Activated CD4-positive, alpha-beta T cell treated with anti-CD3 and anti-CD28 coated beads, Interleukin-2, amount 50 U/mL, for 48 hours (primary cell): ENCODE data around the gene STX11.
"Not testable (repeated sequence)": the region's sequence is repeated elsewhere in the genome, so short reads cannot be mapped to it uniquely, and the experiment has no call there.

ENCODE experiments used
- DNase-seq, 2 experiments: peaks; one replicate each; pipeline ENCODE4 v3.0.0-alpha.2; 2020

The STX11 gene

DNA sequence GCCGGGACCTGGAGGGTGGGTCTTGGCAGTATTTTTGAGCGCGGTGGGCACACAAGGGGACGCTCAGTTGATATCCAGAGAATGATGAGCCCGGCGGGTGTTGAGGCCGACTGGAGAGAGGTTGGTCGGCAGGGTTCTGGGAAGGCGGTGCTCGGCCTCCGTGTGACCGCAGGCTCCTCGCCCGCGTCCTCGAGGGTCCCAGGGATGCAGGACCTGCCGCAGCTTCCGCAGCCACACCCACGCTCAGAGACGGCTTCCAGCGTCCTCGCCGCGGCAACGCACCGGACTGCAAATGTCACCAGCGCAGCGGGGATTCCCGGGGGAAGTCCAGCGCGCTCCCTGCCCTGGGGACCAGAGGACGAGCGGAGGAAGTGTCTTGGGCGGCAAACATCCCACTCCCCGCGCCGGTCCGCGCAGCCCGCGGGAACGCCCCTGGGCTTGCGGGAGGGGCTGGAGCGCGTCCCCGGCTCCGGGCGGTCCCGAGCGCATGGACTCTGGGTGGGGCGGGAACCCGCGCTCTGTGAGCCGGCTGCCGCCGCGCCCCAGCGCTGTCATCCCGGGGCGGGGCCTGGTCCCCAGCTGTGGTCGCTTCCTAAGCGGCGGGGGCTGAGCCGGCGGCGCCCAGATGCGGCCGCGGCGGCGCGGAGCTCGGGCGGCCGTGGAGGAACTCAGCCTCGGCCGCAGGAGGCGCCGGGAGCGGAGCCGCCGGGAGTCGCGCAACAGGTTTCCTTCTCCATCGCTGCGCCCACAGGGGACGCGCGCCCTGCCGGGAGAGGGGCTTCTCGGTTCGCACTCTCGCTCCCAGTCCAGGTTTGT is at the start of gene STX11:
Gene STX11, plus strand, starts transcription at position 624 of the 816 bp plus-strand sequence. CDS start 36,111 bp downstream, outside the sequence.
- peak; percentile 85 to 90 for DNase-seq

DNA sequence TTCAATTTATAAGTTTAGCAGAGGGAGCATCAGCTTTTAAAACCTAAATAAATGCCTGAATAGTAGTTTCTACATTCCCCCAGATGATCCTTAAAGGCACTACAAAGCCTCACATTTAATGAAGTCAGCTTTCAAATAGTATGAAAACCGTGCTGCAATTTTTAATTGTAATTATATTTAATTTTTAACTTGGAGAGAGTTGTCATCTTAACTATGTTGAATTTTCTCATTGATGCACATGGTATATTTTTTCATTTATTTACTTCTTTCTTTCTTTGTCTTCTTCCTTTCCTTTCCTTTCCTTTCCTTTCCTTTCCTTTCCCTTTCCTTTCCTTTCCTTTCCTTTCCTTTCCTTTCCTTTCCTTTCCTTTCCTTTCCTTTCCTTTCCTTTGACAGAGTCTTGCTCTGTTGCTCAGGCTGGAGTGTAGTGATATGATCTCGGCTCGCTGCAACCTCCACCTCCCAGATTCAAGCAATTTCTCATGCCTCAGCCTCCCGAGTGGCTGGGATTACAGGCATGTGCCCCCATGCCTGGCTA is 47.2 kb upstream of the STX11 start:
- no peak for DNase-seq

DNA sequence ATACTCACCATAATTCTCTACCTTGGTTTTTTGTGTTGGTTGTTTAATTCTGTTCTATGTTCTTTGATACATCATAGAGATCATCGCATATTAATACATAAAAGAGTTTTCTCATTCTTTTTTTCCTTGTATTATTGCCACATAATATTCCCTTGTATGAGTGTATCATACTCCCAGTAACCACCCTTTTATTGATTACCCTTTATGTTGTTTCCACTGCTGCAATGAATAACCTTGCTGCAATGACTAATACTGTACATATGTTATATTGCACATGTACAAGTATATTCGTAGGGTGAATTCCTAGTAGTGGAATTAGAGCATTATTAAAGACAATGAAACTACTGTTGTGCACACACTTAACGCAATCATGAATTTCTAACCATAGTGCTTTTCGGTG is 45.8 kb upstream of the STX11 start:
- no peak for DNase-seq

DNA sequence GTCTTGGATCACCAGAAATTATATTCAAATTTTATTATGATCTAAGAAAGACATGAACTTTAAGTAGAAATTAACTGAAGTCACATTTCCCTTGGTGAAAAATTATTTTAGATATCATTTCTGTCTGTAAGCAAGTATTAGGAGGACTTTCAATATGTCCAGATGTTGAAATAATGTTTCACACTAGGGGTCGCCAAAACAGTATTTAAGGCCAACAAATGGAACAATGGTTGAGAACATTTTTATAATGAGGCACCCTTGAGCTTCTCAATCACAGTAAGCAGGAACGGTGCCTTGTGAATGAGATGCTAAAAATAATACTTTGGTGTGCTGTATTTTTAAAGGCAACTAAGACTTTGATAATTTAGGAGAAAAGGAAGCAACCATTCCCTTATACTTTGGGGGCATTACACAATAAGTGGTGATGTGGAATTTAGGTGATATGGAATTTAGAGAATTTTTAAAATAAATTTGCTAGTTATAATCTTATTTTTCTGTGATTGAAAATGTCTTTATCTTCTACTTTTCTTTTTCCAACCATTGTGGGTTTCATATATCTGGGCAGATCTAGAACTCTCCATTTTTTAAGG is 45.3 kb upstream of the STX11 start:
- no peak for DNase-seq

DNA sequence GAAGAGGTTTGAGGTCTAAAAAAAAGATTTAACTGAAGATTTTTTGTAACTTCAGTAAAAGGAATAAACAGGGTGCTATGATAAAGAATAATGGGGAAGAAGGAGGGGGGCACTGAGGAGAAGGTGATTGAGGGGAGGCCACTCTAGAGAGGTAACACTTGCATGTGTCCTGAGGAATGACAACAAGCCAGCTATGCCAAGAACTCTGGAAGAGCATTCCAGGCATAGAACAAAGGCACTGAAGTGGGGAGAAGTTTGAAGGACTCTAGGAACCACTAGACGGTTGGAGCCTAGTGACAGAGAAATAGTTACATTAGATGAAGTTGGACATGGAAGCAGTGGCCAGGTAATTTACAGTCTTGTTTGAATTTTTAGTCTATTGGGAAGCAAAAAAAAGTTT is 44.1 kb upstream of the STX11 start:
- DNase-seq: no peak

DNA sequence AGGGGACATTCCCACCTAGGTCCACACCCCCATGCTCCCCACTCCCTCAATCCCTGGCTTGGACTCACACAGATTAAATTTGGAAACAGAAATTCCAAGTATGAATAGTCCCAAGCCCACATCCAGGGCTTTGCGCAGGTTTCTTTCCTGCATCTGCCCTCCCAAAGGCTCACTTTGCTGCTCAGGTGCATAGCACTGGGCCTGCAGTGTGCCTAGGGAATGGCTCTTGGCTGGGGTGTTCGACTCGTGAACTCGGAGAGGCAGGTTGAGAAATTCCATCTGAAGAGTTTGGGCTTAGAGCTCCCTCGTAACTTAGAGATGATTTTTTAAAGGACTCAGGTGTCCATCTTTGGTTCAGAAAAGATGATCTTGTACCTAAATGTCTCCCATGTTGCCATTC is 40.1 kb upstream of the STX11 start:
- DNase-seq: no peak

DNA sequence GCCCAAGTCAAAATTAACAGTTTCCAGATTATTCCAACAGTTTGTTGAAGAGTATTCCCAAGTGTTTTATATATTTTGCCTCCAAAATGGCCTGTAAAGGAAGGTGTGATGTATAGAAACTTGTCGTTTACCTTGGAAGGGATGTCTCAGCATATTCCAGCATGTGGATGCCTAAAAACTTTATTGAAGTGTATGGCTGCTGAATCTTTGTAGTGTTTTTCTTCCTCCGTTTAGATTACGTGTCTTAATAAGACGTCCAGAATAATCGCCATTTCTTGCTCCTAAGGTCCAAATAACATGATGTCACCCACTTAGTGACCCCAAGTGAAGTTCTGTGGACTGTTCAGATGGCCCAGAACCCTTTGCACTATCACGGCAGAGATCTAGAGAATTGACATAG is 37.0 kb upstream of the STX11 start:
- no peak for DNase-seq

DNA sequence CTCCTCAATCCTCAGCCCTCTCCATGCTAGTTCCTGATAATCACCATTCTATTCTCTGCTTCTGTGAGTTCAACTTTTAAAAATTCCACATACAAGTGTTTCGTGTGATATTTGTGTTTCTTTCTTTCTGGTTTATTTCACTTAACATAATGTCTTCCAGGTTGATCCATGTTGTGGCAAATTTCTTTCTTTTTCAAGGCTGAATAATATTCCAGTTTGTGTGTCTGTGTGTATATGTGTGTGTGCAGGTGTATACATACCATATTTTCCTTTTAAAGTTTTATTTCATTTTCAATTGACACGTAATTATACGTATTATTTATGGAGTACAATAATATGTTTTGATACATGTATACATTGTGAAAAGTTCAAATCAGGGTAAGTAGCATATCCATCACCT is 35.1 kb upstream of the STX11 start:
- DNase-seq: no peak

DNA sequence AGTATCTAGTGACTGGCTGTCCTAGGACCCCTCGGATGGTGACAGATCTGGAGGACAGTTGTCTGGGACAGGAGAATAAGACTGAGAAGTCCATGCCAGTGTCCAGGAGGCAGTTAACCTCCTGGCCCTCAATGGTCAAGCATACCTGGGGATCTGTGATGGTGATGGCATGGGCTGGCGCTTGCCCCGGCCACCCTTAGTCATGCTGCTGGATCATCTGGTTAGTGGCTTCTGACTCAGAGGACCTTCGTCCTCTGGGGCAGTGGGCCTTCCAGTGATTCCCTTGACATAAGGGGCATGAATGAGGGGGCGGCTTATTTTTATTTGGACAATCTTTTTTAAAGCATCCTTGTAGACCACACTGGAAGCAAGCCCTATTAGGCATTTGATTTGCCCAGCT is 30.9 kb upstream of the STX11 start:
- no peak for DNase-seq

DNA sequence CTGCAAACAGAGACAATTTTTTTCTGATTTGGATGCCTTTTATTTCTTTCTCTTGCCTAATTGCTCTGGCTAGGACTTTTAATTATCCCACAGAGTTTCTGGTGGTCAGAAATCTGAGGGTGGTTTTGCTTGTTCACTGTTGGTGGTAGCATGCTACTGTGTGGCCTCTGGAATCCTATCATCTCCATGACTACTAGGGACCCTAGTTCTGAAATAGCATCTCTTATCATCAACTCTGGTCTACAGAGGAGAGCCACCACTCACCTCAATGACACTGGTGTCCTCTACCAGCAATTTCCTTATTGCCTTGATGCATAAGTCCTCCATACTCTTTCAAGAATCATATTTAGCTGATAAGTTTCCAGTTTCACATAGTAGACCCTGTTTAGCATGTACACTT is 27.5 kb upstream of the STX11 start:
- no peak for DNase-seq

DNA sequence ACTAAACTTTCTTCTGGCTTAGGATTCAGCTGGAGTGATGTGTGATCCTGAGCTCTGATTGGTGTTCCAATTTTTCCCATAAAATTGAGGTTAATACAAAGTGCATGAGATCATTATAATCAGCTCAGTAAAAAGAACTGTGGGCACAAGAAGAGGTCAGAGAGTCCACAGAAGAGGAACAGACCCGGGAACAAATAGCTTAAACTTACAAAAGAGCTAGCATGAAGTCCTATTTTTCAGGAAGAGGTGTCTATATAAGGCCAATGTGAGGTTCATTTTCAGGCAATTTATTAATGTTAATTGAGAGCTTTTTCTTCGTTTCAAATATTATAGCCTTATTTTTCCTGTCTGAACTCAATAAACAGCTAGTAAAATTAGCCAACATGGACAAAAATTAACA is 26.9 kb upstream of the STX11 start:
- no peak for DNase-seq

DNA sequence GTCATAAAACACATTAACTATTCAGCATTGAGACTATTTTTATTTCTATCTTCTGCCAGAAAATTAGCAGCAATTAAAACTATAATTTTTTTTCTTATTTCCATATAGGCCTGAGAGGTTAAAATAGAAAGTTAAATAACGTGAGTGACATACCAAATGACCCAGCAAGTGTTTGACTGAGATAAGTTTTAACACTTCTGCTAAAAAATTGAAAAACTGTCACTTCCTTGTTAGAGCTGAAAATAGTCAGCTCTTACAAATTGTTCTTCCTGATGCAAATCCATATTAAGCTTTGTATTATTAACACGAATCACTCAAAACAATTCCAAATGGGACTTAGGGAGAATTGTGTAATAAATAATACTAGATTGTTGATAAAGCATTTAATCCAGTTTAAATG is 26.5 kb upstream of the STX11 start:
- no peak for DNase-seq

DNA sequence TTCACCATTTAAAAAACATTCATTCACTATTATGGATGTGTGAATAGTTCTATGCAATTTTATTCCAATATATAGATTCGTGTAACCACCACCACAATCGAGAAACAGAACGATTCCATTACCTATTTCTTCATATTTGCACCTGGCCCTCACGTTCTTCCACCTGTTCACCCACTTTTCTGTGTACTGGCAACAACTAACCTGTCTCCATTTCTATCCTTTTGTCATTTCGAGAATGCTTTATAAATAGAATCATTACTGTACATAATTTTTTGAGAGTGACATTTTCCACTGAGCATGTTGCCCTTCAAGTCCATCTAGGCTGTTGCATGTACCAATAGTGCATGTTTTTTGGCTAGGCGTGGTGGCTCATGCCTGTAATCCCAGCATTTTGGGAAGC is 23.2 kb upstream of the STX11 start:
- no peak for DNase-seq

DNA sequence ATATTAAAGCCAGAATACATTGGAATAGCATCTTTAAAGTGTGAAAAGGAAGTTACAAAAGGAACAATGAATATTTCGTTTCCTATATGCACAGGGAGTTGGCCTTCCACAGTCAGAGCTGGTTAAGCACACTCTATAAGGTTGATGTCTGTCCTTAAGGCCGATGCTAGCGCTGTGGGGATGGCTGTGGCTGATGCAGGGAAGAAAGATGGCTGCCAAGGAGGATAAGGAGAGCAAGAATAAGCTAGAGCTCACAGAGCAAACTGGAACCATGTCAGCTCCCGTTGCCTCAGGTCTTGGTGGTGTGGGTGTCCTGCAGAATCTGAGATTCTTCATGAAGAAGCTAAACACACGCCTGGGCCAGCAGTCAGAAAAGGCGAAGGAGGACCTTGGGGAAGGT is 20.8 kb upstream of the STX11 start:
- no peak for DNase-seq

DNA sequence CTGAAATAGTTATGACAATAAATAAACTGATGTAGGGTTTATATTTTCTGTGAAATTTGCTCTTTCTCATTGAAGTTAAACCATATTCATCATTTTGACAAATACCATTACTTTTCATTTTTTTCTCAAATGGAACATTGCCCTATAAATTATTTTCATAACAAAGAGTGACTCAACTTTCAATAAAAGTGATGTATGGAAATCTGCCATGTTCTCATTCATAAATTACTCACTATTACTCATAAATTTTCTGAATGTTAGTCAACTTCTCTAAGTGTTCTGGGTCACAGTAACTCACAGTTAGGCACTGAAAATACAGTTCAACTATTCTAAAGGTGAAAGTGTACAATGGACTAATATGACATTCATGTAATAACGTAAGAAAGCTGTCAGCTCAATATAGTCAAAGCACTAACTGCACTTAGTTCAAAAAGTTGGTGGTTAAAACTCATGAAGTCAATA is 19.0 kb upstream of the STX11 start:
- DNase-seq: no peak

DNA sequence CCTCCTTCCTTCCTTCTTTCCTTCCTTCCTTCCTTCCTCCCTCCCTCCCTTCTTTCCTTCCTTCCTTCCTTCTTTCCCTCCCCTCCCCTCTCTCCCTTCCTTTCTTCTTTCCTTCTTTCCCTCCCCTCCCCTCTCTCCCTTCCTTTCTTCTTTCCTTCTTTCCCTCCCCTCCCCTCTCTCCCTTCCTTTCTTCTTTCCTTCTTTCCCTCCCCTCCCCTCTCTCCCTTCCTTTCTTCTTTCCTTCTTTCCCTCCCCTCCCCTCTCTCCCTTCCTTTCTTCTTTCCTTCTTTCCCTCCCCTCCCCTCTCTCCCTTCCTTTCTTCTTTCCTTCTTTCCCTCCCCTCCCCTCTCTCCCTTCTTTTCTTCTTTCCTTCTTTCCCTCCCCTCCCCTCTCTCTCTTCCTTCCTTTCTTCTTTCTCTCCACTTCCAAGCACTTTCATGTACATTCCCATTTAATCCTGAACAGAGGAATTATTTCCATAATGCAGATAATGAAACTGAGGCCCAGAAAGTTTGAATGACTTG is 18.1 kb upstream of the STX11 start:
- DNase-seq: not testable (repeated sequence)

DNA sequence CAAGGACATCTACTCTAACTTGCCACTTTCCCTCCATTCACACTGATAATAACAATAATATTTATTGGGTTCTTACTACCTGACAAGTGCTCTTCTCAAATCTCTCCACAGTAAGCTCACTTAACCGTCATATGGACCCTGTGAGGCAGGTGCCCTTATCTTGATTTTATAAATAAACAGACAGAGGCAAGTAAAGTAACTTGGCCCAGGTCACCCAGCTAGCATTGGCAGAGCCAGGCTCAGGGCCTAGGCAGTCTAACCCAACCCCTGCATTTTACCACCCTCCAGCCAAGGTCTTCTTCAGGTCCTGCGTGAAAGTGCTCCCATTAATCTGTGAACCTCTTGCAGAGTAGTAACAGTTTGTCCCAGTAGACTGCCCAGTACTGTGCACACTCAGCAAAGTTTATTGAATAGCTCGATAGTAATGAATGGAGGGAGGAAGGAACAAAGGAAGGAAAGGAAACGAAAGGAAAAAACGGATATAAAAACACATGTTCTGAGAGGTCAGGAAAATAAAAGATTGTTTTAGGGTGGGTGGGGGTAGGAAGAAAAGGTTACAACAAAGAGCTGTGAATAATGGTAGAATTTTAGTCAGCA is 17.0 kb upstream of the STX11 start:
- DNase-seq: no peak

DNA sequence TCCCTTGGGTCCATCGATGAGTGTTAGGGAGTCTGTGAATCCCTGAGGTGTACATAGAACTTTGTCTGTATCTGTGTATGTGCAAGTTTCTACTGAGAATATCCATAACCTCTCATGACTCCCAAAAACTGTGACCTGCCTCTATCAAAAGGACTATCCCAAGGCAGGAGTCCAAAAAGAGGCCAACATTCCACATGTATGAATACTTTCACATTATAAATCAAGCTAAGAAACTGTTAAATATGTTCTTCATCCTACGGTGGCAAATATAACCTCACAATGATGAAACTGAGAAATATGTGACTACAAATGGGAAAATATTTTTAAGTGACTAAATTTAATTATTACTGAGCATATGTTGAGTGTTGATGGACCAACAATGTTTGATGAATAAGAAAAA is 16.1 kb upstream of the STX11 start:
- no peak for DNase-seq

DNA sequence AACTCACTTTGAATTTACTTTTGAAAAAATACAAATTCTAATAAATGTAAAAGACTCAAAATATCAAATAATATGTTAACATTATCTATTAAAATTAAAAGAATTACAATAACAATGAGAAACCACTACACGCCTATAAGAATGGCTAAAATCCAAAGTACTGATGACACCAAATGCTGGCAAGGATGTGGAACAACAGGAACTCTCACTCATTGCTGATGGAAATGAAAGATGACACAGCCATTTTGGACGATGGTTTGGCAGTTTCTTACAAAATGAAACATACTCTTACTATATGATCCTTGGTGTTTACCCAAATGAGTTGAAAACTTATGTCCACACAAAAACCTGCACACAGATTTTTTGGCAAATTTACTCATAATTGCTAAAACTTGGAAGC is 15.6 kb upstream of the STX11 start:
- no peak for DNase-seq

DNA sequence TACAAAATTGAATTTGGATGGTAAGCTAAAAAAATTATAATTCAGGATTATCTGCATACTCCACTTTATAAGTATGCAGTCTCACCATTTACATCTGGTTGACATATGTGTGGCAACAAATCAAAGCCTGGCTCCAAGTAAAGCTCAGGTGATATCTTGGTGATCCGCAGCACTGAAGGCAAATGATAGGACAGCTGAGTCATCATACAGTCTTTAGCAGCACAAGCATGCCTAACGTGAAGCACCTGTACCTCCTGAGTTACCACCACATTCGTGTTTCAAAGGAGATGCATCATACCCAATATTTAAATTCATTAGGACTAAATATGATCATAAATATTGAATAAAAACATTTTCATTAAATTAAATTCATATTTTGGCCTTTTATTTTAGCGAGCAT is 11.8 kb upstream of the STX11 start:
- DNase-seq: no peak

DNA sequence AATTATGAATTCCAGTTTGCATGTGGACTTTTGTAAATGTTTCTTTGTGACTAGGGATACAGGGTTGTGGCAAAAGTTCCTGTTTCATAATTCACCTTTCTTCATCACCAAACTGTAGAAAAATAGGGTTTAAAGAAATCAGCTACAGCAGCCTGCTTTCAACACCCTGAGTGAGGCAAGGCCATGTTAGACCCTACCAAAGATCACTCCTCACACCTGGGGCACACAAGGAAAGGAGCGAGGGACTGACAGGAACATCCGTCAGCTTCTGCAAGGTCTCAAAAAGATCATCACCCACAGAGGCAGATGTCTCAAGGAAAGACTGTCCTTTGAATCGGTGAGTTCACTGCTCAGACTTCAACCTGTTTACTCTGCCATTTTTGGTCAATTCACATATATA is 10.5 kb upstream of the STX11 start:
- DNase-seq: no peak

DNA sequence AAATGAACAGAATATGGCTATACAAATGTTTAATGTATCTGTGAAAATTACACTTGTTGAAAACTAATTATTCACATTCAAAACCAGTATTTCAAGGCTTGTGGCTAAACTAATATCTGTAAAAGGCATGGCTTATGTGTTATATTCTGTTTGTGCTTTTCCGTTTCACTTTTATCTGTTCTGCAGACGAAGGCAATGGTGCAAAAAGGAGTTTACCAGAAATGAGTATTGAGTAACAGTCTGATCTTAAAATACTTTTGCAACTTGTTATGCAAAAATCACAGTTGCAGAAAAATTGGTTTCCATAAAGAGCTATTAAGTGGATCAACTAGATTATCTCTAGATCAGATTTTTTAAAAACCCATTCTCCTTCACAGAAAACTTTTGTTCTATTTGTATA is 9.4 kb upstream of the STX11 start:
- no peak for DNase-seq

DNA sequence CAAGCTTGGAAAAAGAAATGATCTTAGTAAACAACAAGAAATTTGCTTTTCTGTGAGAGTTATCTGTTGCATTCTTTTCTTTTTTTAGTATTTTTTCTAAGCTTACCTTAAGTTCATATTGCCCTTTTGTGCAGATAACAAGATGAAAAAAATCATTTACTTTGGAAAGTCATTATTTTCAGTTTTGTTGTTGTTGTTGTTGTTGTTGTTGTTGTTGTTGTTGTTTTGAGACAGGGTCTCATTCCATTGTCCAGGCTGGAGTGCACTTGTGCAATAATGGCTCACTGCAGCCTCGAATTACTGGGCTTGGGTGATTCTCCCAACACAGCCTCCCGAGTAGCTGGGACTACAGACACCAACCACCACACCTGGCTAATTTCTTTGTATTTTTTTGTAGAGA is 8.8 kb upstream of the STX11 start:
- DNase-seq: no peak

DNA sequence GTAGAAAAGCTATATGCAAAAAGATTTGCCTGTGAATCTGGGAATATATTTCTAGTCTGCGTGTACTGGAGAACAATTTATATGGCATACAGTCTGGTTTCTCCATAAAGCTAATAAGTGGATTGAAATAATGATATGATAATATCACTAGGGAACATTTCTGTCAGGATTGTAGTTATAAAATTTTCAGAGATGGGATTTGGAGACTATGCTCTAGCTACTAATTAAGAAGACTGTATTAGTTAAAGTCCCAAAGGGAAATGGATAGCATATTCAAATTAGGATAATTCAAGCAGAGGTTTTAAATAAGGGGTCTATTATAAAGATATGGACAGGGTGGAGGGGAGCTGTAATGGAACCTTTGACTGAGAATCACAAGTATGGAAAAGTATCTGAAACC is 7.2 kb upstream of the STX11 start:
- no peak for DNase-seq
